Nephron progenitor cell (in vitro differentiated cells): ENCODE data around the gene TACC3.
A peak's percentile ranks its signal among the peaks of the same experiment; 100 is the strongest.

Experiments used
- DNase-seq: peaks from one replicate; pipeline ENCODE4 v3.0.0; 2021
- H3K27ac Mint-ChIP-seq: 2 replicates; pipeline ENCODE4 v1.8.0; 2021; ENCODE audit warnings: mild to moderate bottlenecking, moderate library complexity, mixed read lengths
- H3K27me3 Mint-ChIP-seq: 2 replicates; pipeline ENCODE4 v1.8.0; 2021; ENCODE audit warnings: mild to moderate bottlenecking, low read depth, mixed read lengths; ENCODE audit not compliant: poor library complexity
- H3K36me3 Mint-ChIP-seq: 2 replicates; pipeline ENCODE4 v1.8.0; 2021; ENCODE audit warnings: low read depth, mixed read lengths
- H3K4me1 Mint-ChIP-seq: 2 replicates; pipeline ENCODE4 v1.8.0; 2021; ENCODE audit warnings: mixed read lengths
- H3K4me3 Mint-ChIP-seq: 2 replicates; pipeline ENCODE4 v1.8.0; 2021; ENCODE audit warnings: mild to moderate bottlenecking, moderate library complexity, mixed read lengths
- H3K9me3 Mint-ChIP-seq: 2 replicates; pipeline ENCODE4 v1.8.0; 2021; ENCODE audit warnings: mild to moderate bottlenecking, moderate library complexity, mixed read lengths
- CTCF ChIP-seq: fragments of 200-600 bp; sonication (generic); IDR thresholded peaks from 2 replicates; pipeline ENCODE4 v1.5.0; 2021; ENCODE audit warnings: antibody characterized with exemption

The TACC3 gene

GRCh38 chr4:1793496-1793840 lies 72.1 kb downstream of the TACC3 start:
- no peak for TF ChIP-seq CTCF
- Mint-ChIP-seq H3K27ac (no peak overlapping the region), H3K36me3 (no peaks in the 10 kb centered on the region), H3K9me3 (no peaks in the 10 kb centered on the region), H3K4me1 (peaks cover 14% of the 10 kb centered on the region), H3K4me3 (no peak overlapping the region), H3K27me3 (peaks cover 58% of the 10 kb centered on the region)
- DNase-seq, result peak; percentile 68

GRCh38 chr4:1793940-1794808 lies 72.9 kb downstream of the TACC3 start:
- Mint-ChIP-seq H3K36me3 (no peaks in the 10 kb centered on the region), H3K27ac (no peak overlapping the region), H3K27me3 (peaks cover 55% of the 10 kb centered on the region), H3K4me3 (peak overlapping the region; percentile 72), H3K4me1 (peaks cover 11% of the 10 kb centered on the region), H3K9me3 (no peaks in the 10 kb centered on the region)
- DNase-seq, result peak; percentile 51
- TF ChIP-seq CTCF, result no peak
